Measurements from ENCODE around the gene RPL32.
A peak's percentile ranks its signal among the peaks of the same experiment; 100 is the strongest.

RPL32 gene

GRCh38 chr3:12875857-12876836, 34.8 kb upstream of the RPL32 start:
- no peak for TF ChIP-seq CTCF (IDR thresholded peaks at IDR 0.05; ENCODE audit: control insufficient read depth, insufficient read depth, low read depth, low read length, missing control alignments)
- no peak for DNase-seq (ENCODE audit: low read depth)
- no peak overlapping the region for H3K4me3 ChIP-seq (ENCODE audit: control insufficient read depth, low read depth, low read length)

GRCh38 chr3:12871404-12871983, 30.1 kb upstream of the RPL32 start:
- no peak for DNase-seq (ENCODE audit: low read depth)
- H3K4me3 ChIP-seq (ENCODE audit: control insufficient read depth, low read depth, low read length): no peak overlapping the region
- no peak for TF ChIP-seq CTCF (IDR thresholded peaks at IDR 0.05; ENCODE audit: control insufficient read depth, insufficient read depth, low read depth, low read length, missing control alignments)

GRCh38 chr3:12870942-12871341, 29.6 kb upstream of the RPL32 start:
- H3K4me3 ChIP-seq (ENCODE audit: control insufficient read depth, low read depth, low read length): no peak overlapping the region
- DNase-seq (ENCODE audit: low read depth): no peak
- TF ChIP-seq CTCF (IDR thresholded peaks at IDR 0.05; ENCODE audit: control insufficient read depth, insufficient read depth, low read depth, low read length, missing control alignments): no peak

GRCh38 chr3:12869035-12869621, 27.8 kb upstream of the RPL32 start:
- no peak overlapping the region for H3K4me3 ChIP-seq (ENCODE audit: control insufficient read depth, low read depth, low read length)
- no peak for TF ChIP-seq CTCF (IDR thresholded peaks at IDR 0.05; ENCODE audit: control insufficient read depth, insufficient read depth, low read depth, low read length, missing control alignments)
- no peak for DNase-seq (ENCODE audit: low read depth)

- TF ChIP-seq CTCF (IDR thresholded peaks at IDR 0.05; ENCODE audit: control insufficient read depth, insufficient read depth, low read depth, low read length, missing control alignments): peak; percentile 95
- H3K4me3 ChIP-seq (ENCODE audit: control insufficient read depth, low read depth, low read length): no peak overlapping the region
- peak; percentile 51 for DNase-seq (ENCODE audit: low read depth)
Measured at GRCh38 chr3:12868039-12869034, 27.0 kb upstream of the RPL32 start.

GRCh38 chr3:12866836-12867235, 25.5 kb upstream of the RPL32 start:
- no peak overlapping the region for H3K4me3 ChIP-seq (ENCODE audit: control insufficient read depth, low read depth, low read length)
- DNase-seq (ENCODE audit: low read depth): no peak
- no peak for TF ChIP-seq CTCF (IDR thresholded peaks at IDR 0.05; ENCODE audit: control insufficient read depth, insufficient read depth, low read depth, low read length, missing control alignments)

Data from AG09309 (cell line).